GM12878 (cell line): Measurements from ENCODE around the gene PDZD7. TPM values are rescaled to one million over a fixed set of nuclear protein-coding genes. Genes with fewer than 3 reads are reported as not detected.

Experiments used
- BHLHE40 ChIP-seq, 2 experiments: fragments of 450-650 bp in 1 of 2; IDR thresholded peaks; 2 replicates each; pipeline ENCODE4 v1.6.1; 2011 to 2017; ENCODE audit warnings: low read depth in 2 of 2, borderline replicate concordance in 1 of 2, improper control_type of control experiment in 1 of 2, low read length in 1 of 2, mild to moderate bottlenecking in 1 of 2
- CHD1 ChIP-seq: IDR thresholded peaks from 2 replicates; pipeline ENCODE4 v1.6.1; 2012; ENCODE audit warnings: low read depth, low read length, improper control_type of control experiment
- CREM ChIP-seq: IDR thresholded peaks from 2 replicates; pipeline ENCODE4 v1.6.1; 2014; ENCODE audit warnings: antibody characterized with exemption, low read depth
- DPF2 ChIP-seq: fragments of 450-650 bp; IDR thresholded peaks from 2 replicates; pipeline ENCODE4 v1.6.1; 2017; ENCODE audit warnings: mild to moderate bottlenecking
- EED ChIP-seq: sonication (generic); IDR thresholded peaks from 2 replicates; pipeline ENCODE4 v1.6.1; 2016; ENCODE audit warnings: antibody characterized with exemption, low read depth
- ETV6 ChIP-seq, 2 experiments: fragments of 450-650 bp in 1 of 2; IDR thresholded peaks in 1 of 2; conservative IDR thresholded peaks in 1 of 2; 2 replicates each; pipeline ENCODE4 v1.6.1; 2014; ENCODE audit warnings: antibody characterized with exemption in 1 of 2, borderline replicate concordance in 1 of 2, low read depth in 1 of 2, mild to moderate bottlenecking in 1 of 2, moderate library complexity in 1 of 2
- EZH2 ChIP-seq: IDR thresholded peaks from 2 replicates; pipeline ENCODE4 v1.6.1; 2012; ENCODE audit warnings: low read depth, mild to moderate bottlenecking, control low read depth, inconsistent platforms, low read length, borderline replicate concordance; ENCODE audit not compliant: control insufficient read depth
- GABPA ChIP-seq: IDR thresholded peaks from 2 replicates; pipeline ENCODE4 v1.6.1; 2014; ENCODE audit warnings: antibody characterized with exemption, low read depth, mild to moderate bottlenecking, inconsistent platforms
- IKZF2 ChIP-seq, 2 experiments: fragments of 450-650 bp; IDR thresholded peaks; 2 replicates each; pipeline ENCODE4 v1.6.1; 2017; ENCODE audit warnings: mild to moderate bottlenecking in 2 of 2, moderate library complexity in 2 of 2
- IRF4 ChIP-seq: IDR thresholded peaks from 2 replicates; pipeline ENCODE4 v1.6.1; 2011; ENCODE audit warnings: low read depth, low read length
- JUNB ChIP-seq: IDR thresholded peaks from 2 replicates; pipeline ENCODE4 v1.6.1; 2016; ENCODE audit warnings: antibody characterized with exemption, mild to moderate bottlenecking
- LARP7 ChIP-seq: fragments of 450-650 bp; IDR thresholded peaks from 2 replicates; pipeline ENCODE4 v1.6.1; 2017; ENCODE audit warnings: mild to moderate bottlenecking
- MEF2B ChIP-seq: fragments of 450-650 bp; IDR thresholded peaks from 2 replicates; pipeline ENCODE4 v1.6.1; 2018; ENCODE audit warnings: mild to moderate bottlenecking, moderate library complexity; ENCODE audit not compliant: partially characterized antibody, poor library complexity, severe bottlenecking
- MXI1 ChIP-seq: fragments of 150-350 bp; IDR thresholded peaks from 2 replicates; pipeline ENCODE4 v1.6.1; 2011; ENCODE audit warnings: low read depth, mild to moderate bottlenecking, inconsistent platforms, low read length, improper control_type of control experiment
- MYC ChIP-seq: IDR thresholded peaks from 2 replicates; pipeline ENCODE4 v1.6.1; 2011; ENCODE audit warnings: mild to moderate bottlenecking, low read length, moderate library complexity, inconsistent platforms; ENCODE audit not compliant: insufficient read depth, insufficient replicate concordance, insufficient read length, severe bottlenecking
- NFYA ChIP-seq: IDR thresholded peaks from 2 replicates; pipeline ENCODE4 v1.6.1; 2011; ENCODE audit warnings: low read depth, mild to moderate bottlenecking, low read length, improper control_type of control experiment, borderline replicate concordance
- NR2C2 ChIP-seq: IDR thresholded peaks from 2 replicates; pipeline ENCODE4 v1.6.1; 2011; ENCODE audit warnings: borderline replicate concordance, low read depth; ENCODE audit not compliant: control insufficient read depth, insufficient read length
- PAX5 ChIP-seq: IDR thresholded peaks from 2 replicates; pipeline ENCODE4 v1.6.1; 2011; ENCODE audit warnings: low read depth, low read length, borderline replicate concordance
- RB1 ChIP-seq: fragments of 450-650 bp; formaldehyde crosslinking; IDR thresholded peaks from 2 replicates; pipeline ENCODE4 v1.6.1; 2017; ENCODE audit warnings: mild to moderate bottlenecking, borderline replicate concordance
- RCOR1 ChIP-seq: conservative IDR thresholded peaks from 2 replicates; pipeline ENCODE4 v1.6.1; 2012; ENCODE audit warnings: low read depth, low read length, improper control_type of control experiment
- RFX5 ChIP-seq: IDR thresholded peaks from 2 replicates; pipeline ENCODE4 v1.6.1; 2011; ENCODE audit warnings: low read depth, low read length, improper control_type of control experiment
- SP1 ChIP-seq: IDR thresholded peaks from one replicate; pipeline ENCODE4 v1.6.1; 2011; ENCODE audit warnings: low read depth, low read length
- SRF ChIP-seq, 2 experiments: IDR thresholded peaks; 2 replicates each; pipeline ENCODE4 v1.6.1; 2011; ENCODE audit warnings: low read depth in 2 of 2, low read length in 2 of 2, mild to moderate bottlenecking in 1 of 2, moderate library complexity in 1 of 2
- TBL1XR1 ChIP-seq: IDR thresholded peaks from 2 replicates; pipeline ENCODE4 v1.6.1; 2012; ENCODE audit warnings: low read depth, low read length, improper control_type of control experiment
- TCF12 ChIP-seq: IDR thresholded peaks from 2 replicates; pipeline ENCODE4 v1.6.1; 2011; ENCODE audit warnings: low read depth, mild to moderate bottlenecking, low read length
- polyA plus RNA-seq, 11 experiments: library from polyadenylated mRNA; depleted of rRNA in 4 of 11; unstranded in 6 of 11; stranded (reverse) in 5 of 11; fragments of >200 nt; fragmentation: Nextera tagmentation in 4 of 11; fragmentation: Illumina TruSeq in 1 of 11; extraction: Ambion mirVana in 4 of 11; extraction: Trizol in 1 of 11; gene quantifications; 1 replicate in 1 of 11; 2 replicates in 10 of 11; pipeline versions ENCODE4 v1.2.1 to v1.2.3, GENCODE V29; 2011 to 2016; ENCODE audit warnings: inconsistent platforms in 2 of 11, missing spikeins in 2 of 11, low read depth in 1 of 11
- total RNA-seq, 4 experiments: library from RNA; depleted of rRNA in 3 of 4; stranded (reverse); fragments of >200 nt in 3 of 4; fragmentation: Illumina TruSeq in 1 of 4; extraction: Trizol in 1 of 4; gene quantifications; 2 replicates each; pipeline versions ENCODE4 v1.2.1 to v1.2.3, GENCODE V29; 2013 to 2021
- TF ChIP-seq, protein P1 (sequence below): fragments of 450-650 bp; IDR thresholded peaks from 2 replicates; pipeline ENCODE4 v1.6.1; 2017; ENCODE audit warnings: low read depth, mild to moderate bottlenecking, moderate library complexity
- TF ChIP-seq, protein P2 (sequence below): fragments of 450-650 bp; formaldehyde crosslinking; IDR thresholded peaks from 2 replicates; pipeline ENCODE4 v1.4.0; 2022; ENCODE audit warnings: mild to moderate bottlenecking, moderate library complexity

Gene PDZD7
- total and polyA plus RNA-seq, 10 of the 15 experiments (the other 5 are each of a cell fraction or from before 2014, with no cell fraction given), result 0.01 to 0.20 (median 0.03) TPM; not detected in 7

DNA sequence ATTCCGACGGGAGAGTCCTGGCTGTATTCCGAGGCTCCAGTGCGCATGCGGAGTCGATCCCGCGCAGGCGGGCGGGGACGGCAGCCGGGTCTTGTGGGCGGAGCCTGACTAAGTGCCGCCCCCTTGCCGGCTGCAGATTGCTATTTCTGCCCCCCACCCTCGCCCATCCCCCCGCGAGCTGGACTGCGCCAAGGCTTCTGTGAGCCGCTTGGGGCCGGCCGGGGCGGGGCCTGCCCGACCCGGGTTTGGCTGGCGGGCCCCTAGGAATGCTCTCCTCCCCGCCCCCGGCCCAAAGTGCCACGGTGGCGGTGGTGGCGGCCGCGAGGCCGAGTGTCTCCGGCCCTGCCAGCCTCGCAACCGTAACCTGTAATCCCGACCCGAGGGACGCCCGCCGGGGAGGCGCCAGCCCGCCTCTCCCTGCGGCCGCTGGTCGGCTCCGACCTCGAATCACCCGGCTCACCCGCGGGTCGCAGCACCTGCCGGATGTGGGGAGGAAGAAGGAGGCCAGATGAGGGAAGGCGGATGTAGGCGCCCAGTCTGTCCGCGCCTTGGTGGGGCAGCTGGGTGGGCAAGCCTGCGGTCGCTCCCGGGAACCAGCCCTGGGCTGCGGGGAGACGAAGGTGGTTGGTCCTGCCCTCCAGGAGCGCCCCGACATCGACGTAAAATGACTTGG, 30.2 kb upstream of the PDZD7 start (continued):
- TF ChIP-seq, protein P1, sequence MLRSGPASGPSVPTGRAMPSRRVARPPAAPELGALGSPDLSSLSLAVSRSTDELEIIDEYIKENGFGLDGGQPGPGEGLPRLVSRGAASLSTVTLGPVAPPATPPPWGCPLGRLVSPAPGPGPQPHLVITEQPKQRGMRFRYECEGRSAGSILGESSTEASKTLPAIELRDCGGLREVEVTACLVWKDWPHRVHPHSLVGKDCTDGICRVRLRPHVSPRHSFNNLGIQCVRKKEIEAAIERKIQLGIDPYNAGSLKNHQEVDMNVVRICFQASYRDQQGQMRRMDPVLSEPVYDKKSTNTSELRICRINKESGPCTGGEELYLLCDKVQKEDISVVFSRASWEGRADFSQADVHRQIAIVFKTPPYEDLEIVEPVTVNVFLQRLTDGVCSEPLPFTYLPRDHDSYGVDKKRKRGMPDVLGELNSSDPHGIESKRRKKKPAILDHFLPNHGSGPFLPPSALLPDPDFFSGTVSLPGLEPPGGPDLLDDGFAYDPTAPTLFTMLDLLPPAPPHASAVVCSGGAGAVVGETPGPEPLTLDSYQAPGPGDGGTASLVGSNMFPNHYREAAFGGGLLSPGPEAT, result peak; percentile 38; the same call in 1 of the 2 replicates
- TF ChIP-seq RFX5, result no peak
- no peak for TF ChIP-seq JUNB
- TF ChIP-seq RCOR1, result no peak
- 0 out of 2 replicates have a peak, but pooled peaks have one; percentile 32 for TF ChIP-seq RB1
- TF ChIP-seq GABPA, result no peak
- TF ChIP-seq CREM, result no peak
- no peak for TF ChIP-seq SP1
- no peak for TF ChIP-seq EZH2
- 0 out of 2 replicates have a peak, but pooled peaks have one; percentile 2 for TF ChIP-seq TBL1XR1
- peak; percentile 88 for TF ChIP-seq DPF2
- no peak for TF ChIP-seq IRF4
- TF ChIP-seq SRF (IDR thresholded peaks at IDR 0.05; ENCODE audit: low read depth in 2 of 2, low read length in 2 of 2), result peak; percentile 90 to 95
- peak; percentile 32; the same call in 1 of the 2 replicates for TF ChIP-seq MXI1
- TF ChIP-seq LARP7, result peak; percentile 77; the same call in 1 of the 2 replicates
- peak; percentile 36 to 75; a peak in 3 of 4 replicates for TF ChIP-seq BHLHE40 (IDR thresholded peaks at IDR 0.05; ENCODE audit: borderline replicate concordance in 1 of 2, low read depth in 2 of 2, low read length in 1 of 2)
- peak; percentile 46 to 69; a peak in 3 of 4 replicates for TF ChIP-seq IKZF2 (IDR thresholded peaks at IDR 0.05)
- TF ChIP-seq MYC, result no peak
- TF ChIP-seq CHD1, result no peak
- TF ChIP-seq, protein P2, sequence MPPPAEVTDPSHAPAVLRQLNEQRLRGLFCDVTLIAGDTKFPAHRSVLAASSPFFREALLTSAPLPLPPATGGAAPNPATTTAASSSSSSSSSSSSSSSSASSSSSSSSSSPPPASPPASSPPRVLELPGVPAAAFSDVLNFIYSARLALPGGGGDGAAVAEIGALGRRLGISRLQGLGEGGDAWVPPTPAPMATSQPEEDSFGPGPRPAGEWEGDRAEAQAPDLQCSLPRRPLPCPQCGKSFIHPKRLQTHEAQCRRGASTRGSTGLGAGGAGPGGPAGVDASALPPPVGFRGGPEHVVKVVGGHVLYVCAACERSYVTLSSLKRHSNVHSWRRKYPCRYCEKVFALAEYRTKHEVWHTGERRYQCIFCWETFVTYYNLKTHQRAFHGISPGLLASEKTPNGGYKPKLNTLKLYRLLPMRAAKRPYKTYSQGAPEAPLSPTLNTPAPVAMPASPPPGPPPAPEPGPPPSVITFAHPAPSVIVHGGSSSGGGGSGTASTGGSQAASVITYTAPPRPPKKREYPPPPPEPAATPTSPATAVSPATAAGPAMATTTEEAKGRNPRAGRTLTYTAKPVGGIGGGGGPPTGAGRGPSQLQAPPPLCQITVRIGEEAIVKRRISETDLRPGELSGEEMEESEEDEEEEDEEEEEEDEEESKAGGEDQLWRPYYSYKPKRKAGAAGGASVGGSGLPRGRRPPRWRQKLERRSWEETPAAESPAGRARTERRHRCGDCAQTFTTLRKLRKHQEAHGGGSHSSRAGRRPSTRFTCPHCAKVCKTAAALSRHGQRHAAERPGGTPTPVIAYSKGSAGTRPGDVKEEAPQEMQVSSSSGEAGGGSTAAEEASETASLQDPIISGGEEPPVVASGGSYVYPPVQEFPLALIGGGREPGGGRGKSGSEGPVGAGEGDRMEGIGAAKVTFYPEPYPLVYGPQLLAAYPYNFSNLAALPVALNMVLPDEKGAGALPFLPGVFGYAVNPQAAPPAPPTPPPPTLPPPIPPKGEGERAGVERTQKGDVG (CRISPR knock-in tag), result no peak
- peak; percentile 44 for TF ChIP-seq MEF2B
- peak in 1 of 2 experiments; percentile 63; a peak in 2 of 4 replicates for TF ChIP-seq ETV6 (conservative IDR thresholded peaks at IDR 0.05 in 1 of 2, IDR thresholded peaks at IDR 0.05 in 1 of 2; ENCODE audit: borderline replicate concordance in 1 of 2, low read depth in 1 of 2)
- no peak; the same call in 1 of the 2 replicates for TF ChIP-seq PAX5
- TF ChIP-seq NR2C2, result no peak
- no peak for TF ChIP-seq NFYA
- peak; percentile 96 for TF ChIP-seq TCF12
- peak; percentile 73 for TF ChIP-seq EED
